GM12873 (cell line): ENCODE data around the gene SPECC1L.

Experiments used
- TF ChIP-seq, protein P1 (sequence below): IDR thresholded peaks from 2 replicates; pipeline ENCODE4 v1.5.1; 2012; ENCODE audit warnings: low read depth, mild to moderate bottlenecking, moderate library complexity, low read length, control low read depth; ENCODE audit not compliant: insufficient read depth; ENCODE audit errors: missing control alignments

SPECC1L gene

DNA sequence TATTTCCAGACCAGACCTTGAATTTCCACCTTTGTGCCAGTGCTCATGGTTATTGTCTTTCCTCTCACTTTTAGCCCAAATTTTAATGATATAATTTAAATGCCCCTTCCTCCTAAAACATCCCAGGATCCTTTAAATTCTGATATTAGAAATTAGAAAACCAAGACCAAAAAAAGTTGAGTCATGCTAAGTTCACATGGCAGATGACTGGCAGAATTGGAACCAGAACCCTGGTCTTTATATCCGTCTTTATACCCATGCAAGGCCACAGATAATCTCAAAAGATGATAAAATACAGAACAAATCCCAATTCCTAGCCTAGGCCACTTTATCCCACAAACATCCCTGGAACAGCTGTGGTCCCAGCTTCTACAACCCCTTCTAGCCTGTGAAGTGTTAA lies 183.2 kb downstream of the SPECC1L start:
- TF ChIP-seq, protein P1, sequence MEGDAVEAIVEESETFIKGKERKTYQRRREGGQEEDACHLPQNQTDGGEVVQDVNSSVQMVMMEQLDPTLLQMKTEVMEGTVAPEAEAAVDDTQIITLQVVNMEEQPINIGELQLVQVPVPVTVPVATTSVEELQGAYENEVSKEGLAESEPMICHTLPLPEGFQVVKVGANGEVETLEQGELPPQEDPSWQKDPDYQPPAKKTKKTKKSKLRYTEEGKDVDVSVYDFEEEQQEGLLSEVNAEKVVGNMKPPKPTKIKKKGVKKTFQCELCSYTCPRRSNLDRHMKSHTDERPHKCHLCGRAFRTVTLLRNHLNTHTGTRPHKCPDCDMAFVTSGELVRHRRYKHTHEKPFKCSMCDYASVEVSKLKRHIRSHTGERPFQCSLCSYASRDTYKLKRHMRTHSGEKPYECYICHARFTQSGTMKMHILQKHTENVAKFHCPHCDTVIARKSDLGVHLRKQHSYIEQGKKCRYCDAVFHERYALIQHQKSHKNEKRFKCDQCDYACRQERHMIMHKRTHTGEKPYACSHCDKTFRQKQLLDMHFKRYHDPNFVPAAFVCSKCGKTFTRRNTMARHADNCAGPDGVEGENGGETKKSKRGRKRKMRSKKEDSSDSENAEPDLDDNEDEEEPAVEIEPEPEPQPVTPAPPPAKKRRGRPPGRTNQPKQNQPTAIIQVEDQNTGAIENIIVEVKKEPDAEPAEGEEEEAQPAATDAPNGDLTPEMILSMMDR = no peak

DNA sequence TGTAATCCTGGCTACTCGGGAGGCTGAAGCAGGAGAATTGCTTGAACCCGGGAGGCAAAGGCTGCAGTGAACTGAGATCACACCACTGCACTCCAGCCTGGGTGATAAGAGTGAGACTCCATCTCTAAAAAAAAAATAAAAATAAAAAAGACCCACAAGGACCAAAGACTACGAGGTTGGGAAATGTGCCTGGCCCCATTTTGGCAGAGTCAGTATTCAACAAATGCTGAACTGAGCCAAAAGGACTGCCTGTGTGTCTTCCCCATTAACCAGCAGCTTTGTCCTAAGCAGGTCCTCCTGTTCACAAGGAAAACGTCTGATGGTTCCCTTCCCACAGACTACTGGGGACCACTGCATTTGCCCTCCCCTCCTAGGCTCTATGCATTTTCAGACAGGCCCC lies 184.4 kb downstream of the SPECC1L start:
- TF ChIP-seq, protein P1 = no peak

DNA sequence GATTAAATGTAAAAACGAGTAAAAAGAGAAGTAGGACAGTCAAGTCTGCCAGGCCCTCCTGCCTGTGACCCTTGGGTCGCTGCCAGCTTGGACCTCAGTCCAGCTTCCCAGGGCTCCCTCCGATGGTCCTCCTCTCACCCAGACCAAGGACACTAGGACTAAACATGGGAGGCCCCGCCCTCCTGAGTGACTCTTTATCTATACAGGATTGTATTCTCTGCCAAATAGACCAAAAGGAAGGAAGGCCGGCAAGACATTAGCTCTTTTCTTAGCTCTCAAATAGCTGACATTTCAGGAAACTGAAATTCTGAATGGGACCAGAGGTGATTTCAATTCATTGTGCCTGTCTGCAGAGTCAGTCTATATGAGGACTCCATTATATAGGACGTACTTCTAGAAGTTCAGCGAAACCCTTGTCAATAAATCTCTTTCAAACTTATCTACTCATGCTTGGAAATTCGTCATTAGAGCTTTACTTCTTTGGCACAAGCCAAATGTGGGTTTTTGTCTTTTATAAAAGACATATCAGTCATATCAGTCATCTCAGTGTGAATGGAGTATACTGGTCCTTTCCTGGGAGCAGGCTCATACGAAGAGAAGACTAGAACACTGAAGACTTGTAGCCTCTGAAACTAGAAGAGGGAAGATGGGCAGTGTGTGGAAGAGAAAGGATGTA lies 185.3 kb downstream of the SPECC1L start:
- TF ChIP-seq, protein P1 = no peak

DNA sequence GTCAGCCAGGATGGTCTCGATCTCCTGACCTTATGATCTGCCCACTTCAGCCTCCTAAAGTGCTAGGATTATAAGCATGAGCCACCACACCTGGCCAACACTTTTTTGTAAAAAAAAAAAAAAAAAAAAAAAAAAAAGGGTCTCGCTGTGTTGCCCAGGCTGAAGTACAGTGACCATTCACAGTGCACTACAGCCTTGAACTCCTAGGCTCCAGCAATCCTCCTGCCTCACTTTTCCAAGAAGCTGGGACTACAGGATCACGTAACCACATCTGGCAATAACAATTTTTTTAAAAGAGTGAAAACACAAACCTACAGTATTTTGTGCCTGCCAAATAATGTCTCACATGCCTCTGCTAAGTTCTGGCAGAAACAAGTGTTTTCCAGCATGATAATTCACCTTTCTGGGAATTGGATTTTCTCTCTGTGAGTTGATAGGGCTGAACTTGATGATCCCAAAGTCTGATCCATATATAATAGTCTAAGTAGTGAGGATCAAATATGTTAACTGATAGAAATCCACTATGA lies 187.3 kb downstream of the SPECC1L start:
- TF ChIP-seq, protein P1 = no peak

DNA sequence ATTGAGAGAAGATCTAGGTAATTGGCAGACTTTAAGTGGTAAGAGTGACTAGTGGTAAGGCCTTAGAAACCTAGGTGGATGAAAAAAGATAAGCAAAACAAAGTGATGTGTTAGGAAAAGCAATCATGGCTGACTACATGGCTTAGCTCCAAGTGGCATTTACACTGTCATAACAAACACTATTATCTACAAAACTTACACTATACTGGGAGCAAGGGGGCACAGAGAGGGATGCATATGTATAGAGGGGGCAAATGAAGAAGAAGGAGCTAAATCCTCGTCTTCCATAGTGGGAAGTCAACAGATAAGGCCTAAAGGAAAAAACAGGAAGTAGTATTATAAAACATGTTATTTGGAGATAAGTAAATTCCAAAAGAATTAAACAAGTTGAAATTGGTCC lies 189.3 kb downstream of the SPECC1L start:
- TF ChIP-seq, protein P1 = no peak

DNA sequence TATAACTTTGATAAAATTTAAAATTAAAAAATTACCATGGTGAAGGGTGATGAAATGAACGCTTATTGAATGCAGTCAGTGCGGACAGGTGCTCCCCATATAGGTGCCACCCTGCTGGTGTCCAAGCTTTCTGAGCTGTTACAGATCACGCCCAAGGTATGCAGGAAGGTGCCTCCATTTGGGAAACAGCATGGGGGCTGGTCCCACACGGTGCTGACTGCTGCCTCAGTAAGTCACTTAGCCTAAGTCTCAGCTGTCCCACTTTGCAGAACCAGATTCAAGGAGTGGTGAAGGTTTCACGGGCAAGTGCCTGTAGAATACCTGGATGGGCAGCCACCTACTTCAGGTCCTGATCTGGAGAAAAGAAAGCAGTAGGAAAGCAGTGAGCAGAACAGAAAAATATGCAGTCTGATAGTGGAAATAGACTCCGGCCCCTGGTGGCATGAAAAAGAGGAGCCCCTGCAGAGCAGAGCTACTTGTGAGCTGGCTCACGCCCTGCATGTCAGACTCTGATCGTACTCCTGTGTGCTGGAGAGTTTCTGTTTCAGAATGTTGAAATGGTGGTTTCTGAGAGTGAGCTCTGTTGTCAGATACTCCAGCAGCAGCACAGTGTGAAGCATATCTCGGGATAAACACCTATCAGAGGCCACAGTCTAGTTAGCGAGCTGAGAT lies 189.9 kb downstream of the SPECC1L start:
- TF ChIP-seq, protein P1 = peak; percentile 13

DNA sequence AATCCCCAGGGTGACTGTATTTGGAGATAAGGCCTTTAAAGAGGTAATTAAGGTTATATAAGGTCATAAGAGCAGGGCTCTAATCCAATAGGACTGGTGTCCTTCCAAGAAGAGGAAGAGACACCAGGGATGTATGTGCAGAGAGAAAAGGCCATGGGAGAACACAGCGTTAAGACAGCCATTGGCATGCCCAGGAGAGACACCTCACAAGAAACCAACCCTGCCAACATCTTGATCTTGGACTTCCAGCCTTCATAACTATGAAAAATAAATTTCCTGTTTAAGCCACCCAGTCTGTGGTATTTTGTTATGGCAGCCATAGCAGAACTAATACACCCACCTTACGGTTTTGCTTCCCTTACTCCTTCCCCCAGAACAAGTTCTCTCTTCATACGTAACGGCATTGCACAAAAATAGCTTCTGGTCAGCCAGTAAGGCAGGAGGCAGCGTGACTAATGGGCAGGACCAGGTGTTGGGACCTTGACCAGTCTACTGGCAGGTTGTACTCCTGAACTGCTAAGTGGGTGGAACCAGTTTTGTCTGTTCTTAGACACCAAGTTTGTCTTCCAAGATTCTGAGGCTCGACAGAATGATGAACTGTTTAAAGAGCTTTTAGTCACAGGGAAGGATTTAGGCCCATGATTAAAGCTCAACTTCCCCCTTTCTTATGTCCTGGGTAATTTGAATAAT lies 192.6 kb downstream of the SPECC1L start:
- TF ChIP-seq, protein P1 = no peak
